Upper lobe of left lung (tissue), 4 donors: ENCODE results near the gene IRF2BPL.

Experiments used
- CTCF ChIP-seq, 6 experiments: fragments of 450-650 bp in 4 of 6; fragments of 200-600 bp in 2 of 6; sonication (generic) in 2 of 6; IDR thresholded peaks; one replicate each; pipeline ENCODE4 v1.5.1; 2016 to 2019; ENCODE audit warnings: antibody characterized with exemption in 6 of 6
- POLR2AphosphoS5 ChIP-seq, 2 donors: sonication (generic); formaldehyde crosslinking; IDR thresholded peaks; one replicate each; pipeline ENCODE4 v1.5.1; 2017; ENCODE audit warnings: antibody characterized with exemption in 2 of 2

GRCh38 chr14:77009014-77009413 lies 19.5 kb downstream of the IRF2BPL start:
- TF ChIP-seq CTCF (IDR thresholded peaks at IDR 0.05) = no peak
- no peak for TF ChIP-seq POLR2AphosphoS5 (IDR thresholded peaks at IDR 0.05)
